NCI-H1436 treated with DMSO at 0.1 percent for 48 hours (cell line): ENCODE measurements around the gene KIF5A.

Source experiments
- DNase-seq: peaks from one replicate; lab custom pipeline; 2025; lab: John Stamatoyannopoulos, UW

KIF5A gene

GRCh38 chr12:57632073-57632957 lies 82.5 kb downstream of the KIF5A start:
- no peak for DNase-seq

- DNase-seq: no peak
Measured at GRCh38 chr12:57632958-57633840, 83.4 kb downstream of the KIF5A start, which contains the start of gene B4GALNT1. TSS of gene B4GALNT1 (minus strand) at chr12:57633201. CDS start at chr12:57632132, 1,069 bp downstream.
